ENCODE results near the gene VHLL.

Gene VHLL

DNA sequence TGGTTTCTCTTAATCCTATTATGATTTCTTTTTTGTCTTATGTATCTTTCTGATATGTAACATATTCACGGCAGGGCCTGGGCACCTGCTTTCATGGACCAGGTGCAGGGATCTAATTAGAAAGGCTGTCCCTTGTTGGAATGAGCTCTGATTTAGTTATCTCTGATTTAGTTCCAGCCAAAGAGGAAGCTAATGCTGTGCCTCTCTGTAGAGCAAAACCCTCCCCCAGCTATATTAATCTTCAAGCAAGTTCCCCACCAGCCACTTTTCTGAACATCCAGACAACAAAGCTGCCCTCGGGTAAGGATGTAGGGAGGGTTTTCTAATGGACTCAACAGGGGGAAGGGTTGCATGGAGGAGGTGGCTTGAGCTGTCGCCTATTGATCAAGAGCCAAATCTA, 45.3 kb upstream of the VHLL start:
- Histone ChIP-seq H3K79me1 (ENCODE audit: low read depth, low read length) (no peaks in the 10 kb centered on the region), H3K9me3 (replicated peaks in 1 of 2; ENCODE audit: control insufficient read depth in 2 of 2, insufficient read depth in 1 of 2, low read depth in 1 of 2, low read length in 2 of 2) (no peaks in the 10 kb centered on the region), H2BK15ac (ENCODE audit: low read length) (no peak overlapping the region), H3K27ac (replicated peaks; ENCODE audit: low read length) (no peak overlapping the region), H3K27me3 (ENCODE audit: control insufficient read depth in 3 of 3, insufficient read depth in 3 of 3, low read depth in 1 of 3, low read length in 3 of 3) (peaks cover 0 to 38% (median 0%) of the 10 kb centered on the region in 3 experiments), H3K4me2 (ENCODE audit: insufficient read depth, low read length, poor library complexity, severe bottlenecking) (no peak overlapping the region), H3K4me1 (ENCODE audit: control insufficient read depth in 2 of 2, insufficient read depth in 1 of 2, low read depth in 1 of 2, low read length in 2 of 2) (peaks cover 0 to 2% of the 10 kb centered on the region in 2 donors), H2BK120ac (ENCODE audit: low read depth, low read length) (no peak overlapping the region), H2AFZ (ENCODE audit: low read length) (no peak overlapping the region), H3K23ac (ENCODE audit: low read depth, low read length, poor library complexity) (no peak overlapping the region), H2BK12ac (ENCODE audit: low read length) (no peak overlapping the region), H3K18ac (ENCODE audit: low read length) (no peak overlapping the region), H2BK5ac (ENCODE audit: low read length) (no peak overlapping the region), H3K4me3 (ENCODE audit: low read length in 2 of 2) (no peak overlapping the region), H3K9ac (ENCODE audit: low read depth, low read length, poor library complexity) (no peak overlapping the region), H3K4ac (ENCODE audit: low read length) (no peak overlapping the region), H4K91ac (ENCODE audit: low read depth, low read length, poor library complexity) (no peak overlapping the region), H4K8ac (ENCODE audit: low read depth, low read length) (no peak overlapping the region), H3K36me3 (replicated peaks in 1 of 2; ENCODE audit: control insufficient read depth in 2 of 2, insufficient read depth in 2 of 2, low read length in 2 of 2) (no peaks in the 10 kb centered on the region), H3K14ac (ENCODE audit: low read length) (no peak overlapping the region), H2AK5ac (ENCODE audit: low read depth, low read length) (no peak overlapping the region)
- no peak for DNase-seq (ENCODE audit: low spot score)
- WGBS, 2 donors (ENCODE audit: extremely low coverage in 2 of 2, insufficient read length in 2 of 2, insufficient replicate concordance in 1 of 2), result no CpG with 5 or more reads among the region's 3 CpGs

DNA sequence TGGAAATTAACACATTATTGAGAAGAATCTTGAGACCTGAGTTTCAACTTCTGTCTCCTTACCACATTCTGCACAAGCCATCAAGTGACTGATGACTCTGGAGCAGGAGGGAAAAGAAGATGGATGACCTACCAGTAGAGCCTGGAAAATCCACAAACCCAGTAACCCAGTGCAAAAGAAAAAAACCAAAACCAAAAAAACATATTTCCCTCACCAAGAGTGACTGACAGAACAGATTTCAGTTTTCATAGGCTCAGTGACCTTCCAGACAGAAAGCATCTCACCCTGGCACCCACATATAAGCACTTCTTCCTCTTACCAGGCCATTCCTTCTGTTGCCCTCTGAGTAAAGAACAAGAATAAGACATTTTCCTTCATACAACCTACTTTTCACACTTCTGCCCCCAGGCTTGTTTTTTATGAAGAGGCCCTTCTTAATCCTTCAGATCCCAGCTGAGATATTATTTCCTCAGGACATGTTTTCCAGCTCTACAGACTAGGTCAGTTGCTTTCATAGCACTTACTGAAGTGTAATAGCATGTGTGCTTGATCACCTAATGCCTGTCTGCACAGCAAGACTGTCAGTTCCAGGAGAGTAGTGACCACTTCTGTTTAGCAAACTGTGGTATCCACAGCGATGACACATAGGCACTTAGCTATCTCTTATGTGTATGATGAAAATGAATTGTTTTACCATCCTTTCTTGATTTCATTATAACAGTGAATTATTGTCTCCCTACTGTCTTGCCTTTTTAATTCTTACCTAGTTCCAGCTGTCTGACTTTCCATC, 43.3 kb upstream of the VHLL start:
- Histone ChIP-seq H3K4me2 (ENCODE audit: insufficient read depth, low read length, poor library complexity, severe bottlenecking) (no peak overlapping the region), H2AFZ (ENCODE audit: low read length) (no peak overlapping the region), H2BK5ac (ENCODE audit: low read length) (no peak overlapping the region), H3K4ac (ENCODE audit: low read length) (no peak overlapping the region), H3K36me3 (replicated peaks in 1 of 2; ENCODE audit: control insufficient read depth in 2 of 2, insufficient read depth in 2 of 2, low read length in 2 of 2) (no peaks in the 10 kb centered on the region), H4K8ac (ENCODE audit: low read depth, low read length) (no peak overlapping the region), H3K27ac (replicated peaks; ENCODE audit: low read length) (no peak overlapping the region), H2AK5ac (ENCODE audit: low read depth, low read length) (no peak overlapping the region), H3K18ac (ENCODE audit: low read length) (no peak overlapping the region), H2BK120ac (ENCODE audit: low read depth, low read length) (no peak overlapping the region), H3K79me1 (ENCODE audit: low read depth, low read length) (no peaks in the 10 kb centered on the region), H3K4me3 (ENCODE audit: low read length in 2 of 2) (no peak overlapping the region), H3K9me3 (replicated peaks in 1 of 2; ENCODE audit: control insufficient read depth in 2 of 2, insufficient read depth in 1 of 2, low read depth in 1 of 2, low read length in 2 of 2) (no peaks in the 10 kb centered on the region), H3K27me3 (ENCODE audit: control insufficient read depth in 3 of 3, insufficient read depth in 3 of 3, low read depth in 1 of 3, low read length in 3 of 3) (peaks cover 0 to 28% (median 0%) of the 10 kb centered on the region in 3 experiments), H2BK15ac (ENCODE audit: low read length) (no peak overlapping the region), H3K14ac (ENCODE audit: low read length) (no peak overlapping the region), H3K4me1 (ENCODE audit: control insufficient read depth in 2 of 2, insufficient read depth in 1 of 2, low read depth in 1 of 2, low read length in 2 of 2) (peaks cover 0 to 2% of the 10 kb centered on the region in 2 donors), H2BK12ac (ENCODE audit: low read length) (no peak overlapping the region), H3K9ac (ENCODE audit: low read depth, low read length, poor library complexity) (no peak overlapping the region), H4K91ac (ENCODE audit: low read depth, low read length, poor library complexity) (no peak overlapping the region), H3K23ac (ENCODE audit: low read depth, low read length, poor library complexity) (no peak overlapping the region)
- no peak for DNase-seq (ENCODE audit: low spot score)
- WGBS, 2 donors (ENCODE audit: extremely low coverage in 2 of 2, insufficient read length in 2 of 2, insufficient replicate concordance in 1 of 2), result no CpG with 5 or more reads among the region's 1 CpG

- H2BK5ac ChIP-seq (ENCODE audit: low read length), result peak within 1 kb of the TSS; percentile 84
- H4K91ac ChIP-seq (ENCODE audit: low read depth, low read length, poor library complexity), result no peak within 1 kb of the TSS
- H3K18ac ChIP-seq (ENCODE audit: low read length), result peak within 1 kb of the TSS; percentile 96
- peak within 1 kb of the TSS; percentile 67 for H3K27ac ChIP-seq (replicated peaks; ENCODE audit: low read length)
- H3K4me2 ChIP-seq (ENCODE audit: insufficient read depth, low read length, poor library complexity, severe bottlenecking), result peak within 1 kb of the TSS; percentile 77
- H3K27me3 ChIP-seq (ENCODE audit: control insufficient read depth in 3 of 3, insufficient read depth in 3 of 3, low read depth in 1 of 3, low read length in 3 of 3), result peaks cover 0 to 9% (median 0%) of the 10 kb centered on the region in 3 experiments
- peaks cover 2 to 5% of the 10 kb centered on the region in 2 donors for H3K4me1 ChIP-seq (ENCODE audit: control insufficient read depth in 2 of 2, insufficient read depth in 1 of 2, low read depth in 1 of 2, low read length in 2 of 2)
- no peak within 1 kb of the TSS for H2AK5ac ChIP-seq (ENCODE audit: low read depth, low read length)
- DNase-seq (ENCODE audit: low spot score), result peak; percentile 100
- no peak within 1 kb of the TSS for H3K14ac ChIP-seq (ENCODE audit: low read length)
- peak within 1 kb of the TSS; percentile 88 for H2BK12ac ChIP-seq (ENCODE audit: low read length)
- no peak within 1 kb of the TSS for H2BK15ac ChIP-seq (ENCODE audit: low read length)
- peak within 1 kb of the TSS; percentile 88 for H3K9ac ChIP-seq (ENCODE audit: low read depth, low read length, poor library complexity)
- H2AFZ ChIP-seq (ENCODE audit: low read length), result peak within 1 kb of the TSS; percentile 95
- peak within 1 kb of the TSS; percentile 60 for H3K23ac ChIP-seq (ENCODE audit: low read depth, low read length, poor library complexity)
- H3K4ac ChIP-seq (ENCODE audit: low read length), result no peak within 1 kb of the TSS
- peaks cover 12 to 35% of the 10 kb centered on the region in 2 donors for H3K36me3 ChIP-seq (replicated peaks in 1 of 2; ENCODE audit: control insufficient read depth in 2 of 2, insufficient read depth in 2 of 2, low read length in 2 of 2)
- no peaks in the 10 kb centered on the region for H3K79me1 ChIP-seq (ENCODE audit: low read depth, low read length)
- no CpG with 5 or more reads among the region's 47 CpGs for WGBS, 2 donors (ENCODE audit: extremely low coverage in 2 of 2, insufficient read length in 2 of 2, insufficient replicate concordance in 1 of 2)
- H4K8ac ChIP-seq (ENCODE audit: low read depth, low read length), result no peak within 1 kb of the TSS
- H3K9me3 ChIP-seq (replicated peaks in 1 of 2; ENCODE audit: control insufficient read depth in 2 of 2, insufficient read depth in 1 of 2, low read depth in 1 of 2, low read length in 2 of 2), result no peaks in the 10 kb centered on the region
- H3K4me3 ChIP-seq (ENCODE audit: low read length in 2 of 2), result peak within 1 kb of the TSS; percentile 57 to 94
- no peak within 1 kb of the TSS for H2BK120ac ChIP-seq (ENCODE audit: low read depth, low read length)
Measured at GRCh38 chr1:156338180-156338976, 39.3 kb upstream of the VHLL start, which contains the start of the genes CCT3 and TSACC. Gene CCT3, minus strand, starts transcription at chr1:156338292. Its CDS starts 108 bp downstream, at chr1:156338184. Gene TSACC, plus strand, starts transcription at chr1:156338526. Its CDS starts 1,232 bp downstream, at chr1:156339758.

GRCh38 chr1:156337888-156338179, 38.7 kb upstream of the VHLL start:
- no peak overlapping the region for H4K91ac ChIP-seq (ENCODE audit: low read depth, low read length, poor library complexity)
- no peak for DNase-seq (ENCODE audit: low spot score)
- no peak overlapping the region for H4K8ac ChIP-seq (ENCODE audit: low read depth, low read length)
- no peaks in the 10 kb centered on the region for H3K9me3 ChIP-seq (replicated peaks in 1 of 2; ENCODE audit: control insufficient read depth in 2 of 2, insufficient read depth in 1 of 2, low read depth in 1 of 2, low read length in 2 of 2)
- peak overlapping the region; percentile 88 for H3K9ac ChIP-seq (ENCODE audit: low read depth, low read length, poor library complexity)
- peak overlapping the region; percentile 60 for H3K23ac ChIP-seq (ENCODE audit: low read depth, low read length, poor library complexity)
- H3K18ac ChIP-seq (ENCODE audit: low read length), result peak overlapping the region; percentile 96
- no peak overlapping the region for H2BK15ac ChIP-seq (ENCODE audit: low read length)
- H3K4me3 ChIP-seq (ENCODE audit: low read length in 2 of 2), result peak overlapping the region; percentile 57 to 94
- H2AK5ac ChIP-seq (ENCODE audit: low read depth, low read length), result no peak overlapping the region
- H3K4me2 ChIP-seq (ENCODE audit: insufficient read depth, low read length, poor library complexity, severe bottlenecking), result peak overlapping the region; percentile 42
- H3K14ac ChIP-seq (ENCODE audit: low read length), result no peak overlapping the region
- H2AFZ ChIP-seq (ENCODE audit: low read length), result peak overlapping the region; percentile 58
- no peak overlapping the region for H2BK5ac ChIP-seq (ENCODE audit: low read length)
- H3K36me3 ChIP-seq (replicated peaks in 1 of 2; ENCODE audit: control insufficient read depth in 2 of 2, insufficient read depth in 2 of 2, low read length in 2 of 2), result peaks cover 12 to 41% of the 10 kb centered on the region in 2 donors
- peak overlapping the region; percentile 67 for H3K27ac ChIP-seq (replicated peaks; ENCODE audit: low read length)
- H2BK120ac ChIP-seq (ENCODE audit: low read depth, low read length), result no peak overlapping the region
- H3K4me1 ChIP-seq (ENCODE audit: control insufficient read depth in 2 of 2, insufficient read depth in 1 of 2, low read depth in 1 of 2, low read length in 2 of 2), result peaks cover 2 to 5% of the 10 kb centered on the region in 2 donors
- no CpG with 5 or more reads among the region's 14 CpGs for WGBS, 2 donors (ENCODE audit: extremely low coverage in 2 of 2, insufficient read length in 2 of 2, insufficient replicate concordance in 1 of 2)
- H3K79me1 ChIP-seq (ENCODE audit: low read depth, low read length), result no peaks in the 10 kb centered on the region
- peaks cover 0 to 5% (median 0%) of the 10 kb centered on the region in 3 experiments for H3K27me3 ChIP-seq (ENCODE audit: control insufficient read depth in 3 of 3, insufficient read depth in 3 of 3, low read depth in 1 of 3, low read length in 3 of 3)
- H2BK12ac ChIP-seq (ENCODE audit: low read length), result no peak overlapping the region
- H3K4ac ChIP-seq (ENCODE audit: low read length), result no peak overlapping the region
